Neural cell (in vitro differentiated cells): Measurements from ENCODE around the gene NT5C.

Experiments
- TAF1 ChIP-seq: IDR thresholded peaks from 2 replicates; pipeline ENCODE4 v1.6.1; 2012; ENCODE audit warnings: low read depth
- TF ChIP-seq, protein P1 (sequence below): IDR thresholded peaks from 2 replicates; pipeline ENCODE4 v1.6.1; 2012; ENCODE audit warnings: borderline replicate concordance
- TF ChIP-seq, protein P2 (sequence below): fragments of 450-650 bp; IDR thresholded peaks from 2 replicates; pipeline ENCODE4 v1.5.1; 2014; ENCODE audit warnings: antibody characterized with exemption, mild to moderate bottlenecking, moderate library complexity; ENCODE audit not compliant: poor library complexity, severe bottlenecking

DNA sequence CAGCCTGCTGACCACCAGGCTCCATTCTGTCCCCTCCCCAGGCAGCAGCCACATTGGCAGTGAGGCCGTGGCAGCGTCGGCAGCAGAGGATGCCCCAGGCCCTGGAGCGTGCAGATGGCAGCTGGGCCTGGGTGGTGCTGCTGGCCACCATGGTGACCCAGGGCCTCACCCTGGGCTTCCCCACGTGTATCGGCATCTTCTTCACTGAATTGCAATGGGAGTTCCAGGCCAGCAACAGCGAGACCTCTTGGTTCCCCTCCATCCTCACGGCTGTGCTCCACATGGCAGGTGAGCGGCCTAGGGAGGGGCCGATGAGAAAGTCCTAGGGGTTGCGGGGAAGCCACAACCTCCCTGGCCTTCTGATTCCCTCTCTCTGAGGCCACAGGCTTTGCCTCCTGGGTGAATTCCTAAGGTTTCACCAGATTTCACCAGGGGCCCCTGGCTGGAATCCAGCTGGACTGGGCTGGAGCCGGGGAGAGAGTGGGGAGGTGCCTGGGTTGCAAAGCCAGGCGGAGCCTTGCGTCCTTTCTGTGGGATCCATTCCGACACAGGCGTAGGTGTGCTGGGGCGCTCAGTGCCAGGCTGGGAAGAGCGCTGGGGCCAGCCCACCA lies 37.9 kb downstream of the NT5C start:
- TF ChIP-seq, protein P1, sequence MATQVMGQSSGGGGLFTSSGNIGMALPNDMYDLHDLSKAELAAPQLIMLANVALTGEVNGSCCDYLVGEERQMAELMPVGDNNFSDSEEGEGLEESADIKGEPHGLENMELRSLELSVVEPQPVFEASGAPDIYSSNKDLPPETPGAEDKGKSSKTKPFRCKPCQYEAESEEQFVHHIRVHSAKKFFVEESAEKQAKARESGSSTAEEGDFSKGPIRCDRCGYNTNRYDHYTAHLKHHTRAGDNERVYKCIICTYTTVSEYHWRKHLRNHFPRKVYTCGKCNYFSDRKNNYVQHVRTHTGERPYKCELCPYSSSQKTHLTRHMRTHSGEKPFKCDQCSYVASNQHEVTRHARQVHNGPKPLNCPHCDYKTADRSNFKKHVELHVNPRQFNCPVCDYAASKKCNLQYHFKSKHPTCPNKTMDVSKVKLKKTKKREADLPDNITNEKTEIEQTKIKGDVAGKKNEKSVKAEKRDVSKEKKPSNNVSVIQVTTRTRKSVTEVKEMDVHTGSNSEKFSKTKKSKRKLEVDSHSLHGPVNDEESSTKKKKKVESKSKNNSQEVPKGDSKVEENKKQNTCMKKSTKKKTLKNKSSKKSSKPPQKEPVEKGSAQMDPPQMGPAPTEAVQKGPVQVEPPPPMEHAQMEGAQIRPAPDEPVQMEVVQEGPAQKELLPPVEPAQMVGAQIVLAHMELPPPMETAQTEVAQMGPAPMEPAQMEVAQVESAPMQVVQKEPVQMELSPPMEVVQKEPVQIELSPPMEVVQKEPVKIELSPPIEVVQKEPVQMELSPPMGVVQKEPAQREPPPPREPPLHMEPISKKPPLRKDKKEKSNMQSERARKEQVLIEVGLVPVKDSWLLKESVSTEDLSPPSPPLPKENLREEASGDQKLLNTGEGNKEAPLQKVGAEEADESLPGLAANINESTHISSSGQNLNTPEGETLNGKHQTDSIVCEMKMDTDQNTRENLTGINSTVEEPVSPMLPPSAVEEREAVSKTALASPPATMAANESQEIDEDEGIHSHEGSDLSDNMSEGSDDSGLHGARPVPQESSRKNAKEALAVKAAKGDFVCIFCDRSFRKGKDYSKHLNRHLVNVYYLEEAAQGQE = no peak
- TF ChIP-seq, protein P2, sequence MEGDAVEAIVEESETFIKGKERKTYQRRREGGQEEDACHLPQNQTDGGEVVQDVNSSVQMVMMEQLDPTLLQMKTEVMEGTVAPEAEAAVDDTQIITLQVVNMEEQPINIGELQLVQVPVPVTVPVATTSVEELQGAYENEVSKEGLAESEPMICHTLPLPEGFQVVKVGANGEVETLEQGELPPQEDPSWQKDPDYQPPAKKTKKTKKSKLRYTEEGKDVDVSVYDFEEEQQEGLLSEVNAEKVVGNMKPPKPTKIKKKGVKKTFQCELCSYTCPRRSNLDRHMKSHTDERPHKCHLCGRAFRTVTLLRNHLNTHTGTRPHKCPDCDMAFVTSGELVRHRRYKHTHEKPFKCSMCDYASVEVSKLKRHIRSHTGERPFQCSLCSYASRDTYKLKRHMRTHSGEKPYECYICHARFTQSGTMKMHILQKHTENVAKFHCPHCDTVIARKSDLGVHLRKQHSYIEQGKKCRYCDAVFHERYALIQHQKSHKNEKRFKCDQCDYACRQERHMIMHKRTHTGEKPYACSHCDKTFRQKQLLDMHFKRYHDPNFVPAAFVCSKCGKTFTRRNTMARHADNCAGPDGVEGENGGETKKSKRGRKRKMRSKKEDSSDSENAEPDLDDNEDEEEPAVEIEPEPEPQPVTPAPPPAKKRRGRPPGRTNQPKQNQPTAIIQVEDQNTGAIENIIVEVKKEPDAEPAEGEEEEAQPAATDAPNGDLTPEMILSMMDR = no peak
- no peak for TF ChIP-seq TAF1
